GM12878 (cell line): ENCODE data around the gene IL32. TPM values are rescaled to one million over a fixed set of nuclear protein-coding genes. Genes with fewer than 3 reads are reported as not detected.

Source experiments
- ATF7 ChIP-seq: fragments of 450-650 bp; IDR thresholded peaks from 2 replicates; pipeline ENCODE4 v1.6.1; 2016; ENCODE audit warnings: low read depth, mild to moderate bottlenecking
- BHLHE40 ChIP-seq, 2 experiments: fragments of 450-650 bp in 1 of 2; IDR thresholded peaks; 2 replicates each; pipeline ENCODE4 v1.6.1; 2011 to 2017; ENCODE audit warnings: low read depth in 2 of 2, borderline replicate concordance in 1 of 2, improper control_type of control experiment in 1 of 2, low read length in 1 of 2, mild to moderate bottlenecking in 1 of 2
- JUNB ChIP-seq: IDR thresholded peaks from 2 replicates; pipeline ENCODE4 v1.6.1; 2016; ENCODE audit warnings: antibody characterized with exemption, mild to moderate bottlenecking
- MEF2A ChIP-seq: IDR thresholded peaks from 2 replicates; pipeline ENCODE4 v1.6.1; 2011; ENCODE audit warnings: low read depth, mild to moderate bottlenecking, low read length, moderate library complexity; ENCODE audit not compliant: insufficient read depth
- MEF2B ChIP-seq: fragments of 450-650 bp; IDR thresholded peaks from 2 replicates; pipeline ENCODE4 v1.6.1; 2018; ENCODE audit warnings: mild to moderate bottlenecking, moderate library complexity; ENCODE audit not compliant: partially characterized antibody, poor library complexity, severe bottlenecking
- RAD21 ChIP-seq: IDR thresholded peaks from 2 replicates; pipeline ENCODE4 v1.6.1; 2011; ENCODE audit warnings: mild to moderate bottlenecking, low read depth, low read length, moderate library complexity; ENCODE audit not compliant: insufficient read depth
- RCOR1 ChIP-seq: conservative IDR thresholded peaks from 2 replicates; pipeline ENCODE4 v1.6.1; 2012; ENCODE audit warnings: low read depth, low read length, improper control_type of control experiment
- TCF12 ChIP-seq: IDR thresholded peaks from 2 replicates; pipeline ENCODE4 v1.6.1; 2011; ENCODE audit warnings: low read depth, mild to moderate bottlenecking, low read length
- YY1 ChIP-seq: IDR thresholded peaks from 2 replicates; pipeline ENCODE4 v1.6.1; 2011; ENCODE audit warnings: low read depth, mild to moderate bottlenecking, low read length
- ZNF24 ChIP-seq: fragments of 450-650 bp; IDR thresholded peaks from 2 replicates; pipeline ENCODE4 v1.6.1; 2017; ENCODE audit warnings: antibody characterized with exemption, mild to moderate bottlenecking
- ZSCAN29 ChIP-seq: fragments of 450-650 bp; IDR thresholded peaks from 2 replicates; pipeline ENCODE4 v1.6.1; 2017; ENCODE audit warnings: mild to moderate bottlenecking, moderate library complexity
- polyA plus RNA-seq, 11 experiments: library from polyadenylated mRNA; depleted of rRNA in 4 of 11; unstranded in 6 of 11; stranded (reverse) in 5 of 11; fragments of >200 nt; fragmentation: Nextera tagmentation in 4 of 11; fragmentation: Illumina TruSeq in 1 of 11; extraction: Ambion mirVana in 4 of 11; extraction: Trizol in 1 of 11; gene quantifications; 1 replicate in 1 of 11; 2 replicates in 10 of 11; pipeline versions ENCODE4 v1.2.1 to v1.2.3, GENCODE V29; 2011 to 2016; ENCODE audit warnings: inconsistent platforms in 2 of 11, missing spikeins in 2 of 11, low read depth in 1 of 11
- total RNA-seq, 4 experiments: library from RNA; depleted of rRNA in 3 of 4; stranded (reverse); fragments of >200 nt in 3 of 4; fragmentation: Illumina TruSeq in 1 of 4; extraction: Trizol in 1 of 4; gene quantifications; 2 replicates each; pipeline versions ENCODE4 v1.2.1 to v1.2.3, GENCODE V29; 2013 to 2021
- TF ChIP-seq, protein P1 (sequence below): fragments of 450-650 bp; IDR thresholded peaks from 2 replicates; pipeline ENCODE4 v1.6.1; 2017; ENCODE audit warnings: mild to moderate bottlenecking, moderate library complexity
- TF ChIP-seq, protein P2 (sequence below): fragments of 450-650 bp; formaldehyde crosslinking; IDR thresholded peaks from 2 replicates; pipeline ENCODE4 v1.5.0; 2022; ENCODE audit warnings: mild to moderate bottlenecking, missing genetic modification characterization
- TF ChIP-seq, protein P3 (sequence below): IDR thresholded peaks from 2 replicates; pipeline ENCODE4 v1.6.1; 2012; ENCODE audit warnings: low read depth, low read length, improper control_type of control experiment
- TF ChIP-seq, protein P4 (sequence below): fragments of 150-350 bp; IDR thresholded peaks from 2 replicates; pipeline ENCODE4 v1.6.1; 2016; ENCODE audit warnings: low read depth, low read length

The IL32 gene
- total and polyA plus RNA-seq, 10 of the 15 experiments (the other 5 are each of a cell fraction or from before 2014, with no cell fraction given): 27.0 to 122 (median 55.8) TPM

DNA sequence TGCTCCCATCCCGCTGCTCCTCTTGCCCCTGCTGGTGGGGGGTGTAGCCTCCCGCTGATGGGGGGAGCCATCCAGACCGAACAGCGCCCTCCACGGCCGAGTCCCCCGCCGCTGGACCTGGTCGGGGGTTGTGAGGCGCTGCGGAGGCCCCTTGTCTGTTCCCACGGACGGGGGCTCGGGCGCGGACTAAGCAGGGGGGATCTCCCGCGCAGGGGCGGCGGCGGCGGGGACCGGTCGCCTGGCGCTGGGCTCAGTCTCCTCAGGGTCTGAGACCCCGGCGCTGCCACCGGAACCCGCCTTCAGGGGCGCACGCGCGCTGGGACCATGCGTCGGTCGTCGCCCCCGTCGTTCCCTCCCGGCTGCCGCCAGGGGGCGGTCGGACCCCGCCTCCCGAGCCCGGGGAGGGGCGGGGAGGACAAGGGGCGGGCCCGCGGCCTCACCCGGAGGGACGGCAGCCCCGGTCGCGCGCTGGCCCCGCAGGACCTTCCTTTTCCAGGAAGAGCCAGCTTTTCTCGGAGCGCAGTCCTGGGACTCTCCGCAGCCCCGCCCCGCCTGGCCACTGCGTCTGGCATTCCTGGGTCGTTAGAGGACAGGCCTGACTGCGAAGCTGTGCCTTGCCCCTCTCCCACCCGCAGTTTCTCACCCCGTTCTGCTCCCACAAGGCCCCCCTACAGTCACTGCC, 6.3 kb upstream of the IL32 start (continued):
- TF ChIP-seq, protein P1, sequence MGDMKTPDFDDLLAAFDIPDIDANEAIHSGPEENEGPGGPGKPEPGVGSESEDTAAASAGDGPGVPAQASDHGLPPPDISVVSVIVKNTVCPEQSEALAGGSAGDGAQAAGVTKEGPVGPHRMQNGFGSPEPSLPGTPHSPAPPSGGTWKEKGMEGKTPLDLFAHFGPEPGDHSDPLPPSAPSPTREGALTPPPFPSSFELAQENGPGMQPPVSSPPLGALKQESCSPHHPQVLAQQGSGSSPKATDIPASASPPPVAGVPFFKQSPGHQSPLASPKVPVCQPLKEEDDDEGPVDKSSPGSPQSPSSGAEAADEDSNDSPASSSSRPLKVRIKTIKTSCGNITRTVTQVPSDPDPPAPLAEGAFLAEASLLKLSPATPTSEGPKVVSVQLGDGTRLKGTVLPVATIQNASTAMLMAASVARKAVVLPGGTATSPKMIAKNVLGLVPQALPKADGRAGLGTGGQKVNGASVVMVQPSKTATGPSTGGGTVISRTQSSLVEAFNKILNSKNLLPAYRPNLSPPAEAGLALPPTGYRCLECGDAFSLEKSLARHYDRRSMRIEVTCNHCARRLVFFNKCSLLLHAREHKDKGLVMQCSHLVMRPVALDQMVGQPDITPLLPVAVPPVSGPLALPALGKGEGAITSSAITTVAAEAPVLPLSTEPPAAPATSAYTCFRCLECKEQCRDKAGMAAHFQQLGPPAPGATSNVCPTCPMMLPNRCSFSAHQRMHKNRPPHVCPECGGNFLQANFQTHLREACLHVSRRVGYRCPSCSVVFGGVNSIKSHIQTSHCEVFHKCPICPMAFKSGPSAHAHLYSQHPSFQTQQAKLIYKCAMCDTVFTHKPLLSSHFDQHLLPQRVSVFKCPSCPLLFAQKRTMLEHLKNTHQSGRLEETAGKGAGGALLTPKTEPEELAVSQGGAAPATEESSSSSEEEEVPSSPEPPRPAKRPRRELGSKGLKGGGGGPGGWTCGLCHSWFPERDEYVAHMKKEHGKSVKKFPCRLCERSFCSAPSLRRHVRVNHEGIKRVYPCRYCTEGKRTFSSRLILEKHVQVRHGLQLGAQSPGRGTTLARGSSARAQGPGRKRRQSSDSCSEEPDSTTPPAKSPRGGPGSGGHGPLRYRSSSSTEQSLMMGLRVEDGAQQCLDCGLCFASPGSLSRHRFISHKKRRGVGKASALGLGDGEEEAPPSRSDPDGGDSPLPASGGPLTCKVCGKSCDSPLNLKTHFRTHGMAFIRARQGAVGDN: peak; percentile 60; the same call in 1 of the 2 replicates
- 0 out of 2 replicates have a peak, but pooled peaks have one; percentile 19 for TF ChIP-seq MEF2A
- TF ChIP-seq YY1: peak; percentile 72
- no peak for TF ChIP-seq ZSCAN29
- TF ChIP-seq JUNB: no peak
- TF ChIP-seq ZNF24: peak; percentile 44; the same call in 1 of the 2 replicates
- TF ChIP-seq TCF12: no peak
- peak; percentile 17 for TF ChIP-seq MEF2B
- peak in 1 of 2 experiments; percentile 75; a peak in 2 of 4 replicates for TF ChIP-seq BHLHE40 (IDR thresholded peaks at IDR 0.05; ENCODE audit: borderline replicate concordance in 1 of 2, low read depth in 2 of 2, low read length in 1 of 2)
- TF ChIP-seq, protein P2, sequence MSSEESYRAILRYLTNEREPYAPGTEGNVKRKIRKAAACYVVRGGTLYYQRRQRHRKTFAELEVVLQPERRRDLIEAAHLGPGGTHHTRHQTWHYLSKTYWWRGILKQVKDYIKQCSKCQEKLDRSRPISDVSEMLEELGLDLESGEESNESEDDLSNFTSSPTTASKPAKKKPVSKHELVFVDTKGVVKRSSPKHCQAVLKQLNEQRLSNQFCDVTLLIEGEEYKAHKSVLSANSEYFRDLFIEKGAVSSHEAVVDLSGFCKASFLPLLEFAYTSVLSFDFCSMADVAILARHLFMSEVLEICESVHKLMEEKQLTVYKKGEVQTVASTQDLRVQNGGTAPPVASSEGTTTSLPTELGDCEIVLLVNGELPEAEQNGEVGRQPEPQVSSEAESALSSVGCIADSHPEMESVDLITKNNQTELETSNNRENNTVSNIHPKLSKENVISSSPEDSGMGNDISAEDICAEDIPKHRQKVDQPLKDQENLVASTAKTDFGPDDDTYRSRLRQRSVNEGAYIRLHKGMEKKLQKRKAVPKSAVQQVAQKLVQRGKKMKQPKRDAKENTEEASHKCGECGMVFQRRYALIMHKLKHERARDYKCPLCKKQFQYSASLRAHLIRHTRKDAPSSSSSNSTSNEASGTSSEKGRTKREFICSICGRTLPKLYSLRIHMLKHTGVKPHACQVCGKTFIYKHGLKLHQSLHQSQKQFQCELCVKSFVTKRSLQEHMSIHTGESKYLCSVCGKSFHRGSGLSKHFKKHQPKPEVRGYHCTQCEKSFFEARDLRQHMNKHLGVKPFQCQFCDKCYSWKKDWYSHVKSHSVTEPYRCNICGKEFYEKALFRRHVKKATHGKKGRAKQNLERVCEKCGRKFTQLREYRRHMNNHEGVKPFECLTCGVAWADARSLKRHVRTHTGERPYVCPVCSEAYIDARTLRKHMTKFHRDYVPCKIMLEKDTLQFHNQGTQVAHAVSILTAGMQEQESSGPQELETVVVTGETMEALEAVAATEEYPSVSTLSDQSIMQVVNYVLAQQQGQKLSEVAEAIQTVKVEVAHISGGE (CRISPR knock-in tag): no peak
- TF ChIP-seq RAD21: peak; percentile 93
- TF ChIP-seq ATF7: no peak
- no peak for TF ChIP-seq RCOR1
- TF ChIP-seq, protein P3, sequence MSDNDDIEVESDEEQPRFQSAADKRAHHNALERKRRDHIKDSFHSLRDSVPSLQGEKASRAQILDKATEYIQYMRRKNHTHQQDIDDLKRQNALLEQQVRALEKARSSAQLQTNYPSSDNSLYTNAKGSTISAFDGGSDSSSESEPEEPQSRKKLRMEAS: peak; percentile 44; the same call in 1 of the 2 replicates
- TF ChIP-seq, protein P4, sequence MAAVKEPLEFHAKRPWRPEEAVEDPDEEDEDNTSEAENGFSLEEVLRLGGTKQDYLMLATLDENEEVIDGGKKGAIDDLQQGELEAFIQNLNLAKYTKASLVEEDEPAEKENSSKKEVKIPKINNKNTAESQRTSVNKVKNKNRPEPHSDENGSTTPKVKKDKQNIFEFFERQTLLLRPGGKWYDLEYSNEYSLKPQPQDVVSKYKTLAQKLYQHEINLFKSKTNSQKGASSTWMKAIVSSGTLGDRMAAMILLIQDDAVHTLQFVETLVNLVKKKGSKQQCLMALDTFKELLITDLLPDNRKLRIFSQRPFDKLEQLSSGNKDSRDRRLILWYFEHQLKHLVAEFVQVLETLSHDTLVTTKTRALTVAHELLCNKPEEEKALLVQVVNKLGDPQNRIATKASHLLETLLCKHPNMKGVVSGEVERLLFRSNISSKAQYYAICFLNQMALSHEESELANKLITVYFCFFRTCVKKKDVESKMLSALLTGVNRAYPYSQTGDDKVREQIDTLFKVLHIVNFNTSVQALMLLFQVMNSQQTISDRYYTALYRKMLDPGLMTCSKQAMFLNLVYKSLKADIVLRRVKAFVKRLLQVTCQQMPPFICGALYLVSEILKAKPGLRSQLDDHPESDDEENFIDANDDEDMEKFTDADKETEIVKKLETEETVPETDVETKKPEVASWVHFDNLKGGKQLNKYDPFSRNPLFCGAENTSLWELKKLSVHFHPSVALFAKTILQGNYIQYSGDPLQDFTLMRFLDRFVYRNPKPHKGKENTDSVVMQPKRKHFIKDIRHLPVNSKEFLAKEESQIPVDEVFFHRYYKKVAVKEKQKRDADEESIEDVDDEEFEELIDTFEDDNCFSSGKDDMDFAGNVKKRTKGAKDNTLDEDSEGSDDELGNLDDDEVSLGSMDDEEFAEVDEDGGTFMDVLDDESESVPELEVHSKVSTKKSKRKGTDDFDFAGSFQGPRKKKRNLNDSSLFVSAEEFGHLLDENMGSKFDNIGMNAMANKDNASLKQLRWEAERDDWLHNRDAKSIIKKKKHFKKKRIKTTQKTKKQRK: no peak
